ENCODE measurements around the gene CCR6. TPM values are rescaled to one million over a fixed set of nuclear protein-coding genes. Genes with fewer than 3 reads are reported as not detected.

Gene CCR6
- total and polyA plus RNA-seq, 4 donors, result 0.16 to 0.39 (median 0.32) TPM

DNA sequence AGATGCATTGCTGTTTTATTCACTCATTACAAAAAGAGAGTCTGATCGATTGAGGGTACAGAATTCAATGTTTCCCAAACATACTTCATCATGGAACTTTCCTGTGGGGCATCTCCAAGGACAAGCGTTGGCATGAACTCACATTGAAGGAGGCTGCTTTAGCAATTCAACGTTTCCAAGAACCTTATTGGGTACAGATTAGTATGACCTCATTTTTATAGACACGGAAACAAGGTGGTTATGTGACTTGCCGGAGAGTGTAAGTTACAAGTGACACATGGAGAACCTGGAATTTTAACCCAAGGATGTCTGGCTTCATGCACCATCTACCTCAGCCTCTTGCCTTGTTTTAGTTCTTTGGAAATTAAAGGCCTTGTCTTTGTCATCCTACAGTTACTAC is 26.1 kb downstream of the CCR6 start:
- 82 to 91% methylated on average over 5 of the region's 5 CpGs for WGBS, 2 donors
- Histone ChIP-seq H3K4me1 (ENCODE audit: control insufficient read depth in 5 of 5, insufficient read depth in 5 of 5, low read length in 5 of 5) (peaks cover 0 to 5% (median 0%) of the 10 kb centered on the region in 5 donors), H3K27me3 (ENCODE audit: control insufficient read depth in 3 of 3, insufficient read depth in 3 of 3, low read length in 2 of 3) (peaks cover 0 to 7% (median 2%) of the 10 kb centered on the region in 3 donors), H3K27ac (ENCODE audit: low read depth in 1 of 2, low read length in 1 of 2) (no peak overlapping the region), H3K9me3 (ENCODE audit: control insufficient read depth in 4 of 4, insufficient read depth in 3 of 4, low read length in 3 of 4) (peaks cover 0 to 2% (median 0%) of the 10 kb centered on the region in 4 donors), H3K4me3 (no peak overlapping the region), H3K9ac (ENCODE audit: insufficient read depth in 1 of 2, low read length in 2 of 2) (no peak overlapping the region), H3K36me3 (ENCODE audit: control insufficient read depth in 4 of 4, insufficient read depth in 4 of 4, low read length in 4 of 4) (no peaks in the 10 kb centered on the region)
- ATAC-seq (ENCODE audit: insufficient read depth, low FRiP score), result no peak
- no peak for DNase-seq
- TF ChIP-seq CTCF (IDR thresholded peaks at IDR 0.05; ENCODE audit: control extremely low read depth, extremely low read depth), result no peak

DNA sequence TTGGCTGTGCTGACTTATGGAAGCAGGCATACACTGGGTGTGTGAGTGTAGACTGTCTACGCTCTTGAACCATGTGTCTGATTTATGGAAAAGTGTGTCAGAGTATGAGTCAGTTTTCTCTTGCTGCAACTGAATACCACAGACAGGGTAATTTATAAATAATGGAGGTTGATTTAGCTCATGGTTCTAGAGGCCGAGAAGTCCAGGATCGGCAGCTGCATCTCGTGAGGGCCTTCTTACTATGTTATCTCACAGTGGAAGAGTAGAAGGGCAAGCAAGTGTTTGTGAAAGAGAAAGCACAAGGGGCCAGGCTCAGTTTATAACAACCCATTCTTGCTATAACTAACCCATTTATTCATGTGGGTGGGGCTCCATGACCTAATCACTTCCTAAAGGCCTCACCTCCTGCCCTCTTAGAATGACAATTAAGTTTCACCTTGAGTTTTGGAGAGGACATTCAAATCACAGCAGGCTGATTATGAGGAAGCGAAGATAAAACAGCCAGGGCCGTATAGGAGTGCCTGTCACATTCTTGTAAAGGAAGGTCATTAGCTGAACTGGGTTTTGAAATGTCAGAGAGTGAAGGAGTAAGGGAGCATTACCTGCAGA is 28.1 kb downstream of the CCR6 start:
- Histone ChIP-seq H3K9me3 (ENCODE audit: control insufficient read depth in 4 of 4, insufficient read depth in 3 of 4, low read length in 3 of 4) (no peaks in the 10 kb centered on the region), H3K27ac (ENCODE audit: low read depth in 1 of 2, low read length in 1 of 2) (no peak overlapping the region), H3K9ac (ENCODE audit: insufficient read depth in 1 of 2, low read length in 2 of 2) (no peak overlapping the region), H3K4me3 (no peak overlapping the region), H3K4me1 (ENCODE audit: control insufficient read depth in 5 of 5, insufficient read depth in 5 of 5, low read length in 5 of 5) (peaks cover 0 to 5% (median 0%) of the 10 kb centered on the region in 5 donors), H3K27me3 (ENCODE audit: control insufficient read depth in 3 of 3, insufficient read depth in 3 of 3, low read length in 2 of 3) (peaks cover 0 to 4% (median 2%) of the 10 kb centered on the region in 3 donors), H3K36me3 (ENCODE audit: control insufficient read depth in 4 of 4, insufficient read depth in 4 of 4, low read length in 4 of 4) (no peaks in the 10 kb centered on the region)
- 83 to 93% methylated on average over 6 of the region's 6 CpGs for WGBS, 2 donors
- DNase-seq, result no peak
- ATAC-seq (ENCODE audit: insufficient read depth, low FRiP score), result no peak
- no peak for TF ChIP-seq CTCF (IDR thresholded peaks at IDR 0.05; ENCODE audit: control extremely low read depth, extremely low read depth)

DNA sequence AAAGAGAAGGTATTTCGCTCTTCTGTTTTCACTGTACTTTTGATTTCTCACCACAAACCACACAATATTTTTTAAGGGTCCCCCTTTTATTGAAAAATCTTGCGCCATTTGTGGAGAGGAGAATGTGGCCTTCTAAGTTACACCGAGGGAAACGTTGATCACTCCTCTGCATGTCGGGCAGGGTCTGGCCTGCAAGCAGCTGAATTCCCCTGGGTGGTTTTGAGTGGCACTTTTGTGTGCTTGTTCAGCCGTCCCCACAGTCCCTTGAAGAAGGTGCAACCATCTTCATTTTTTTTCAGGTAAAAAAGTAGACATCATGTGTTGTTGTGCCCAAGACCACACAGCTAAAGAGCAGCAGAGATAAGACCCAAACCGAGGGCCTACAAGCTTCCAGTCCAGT is 28.8 kb downstream of the CCR6 start:
- no peak for TF ChIP-seq CTCF (IDR thresholded peaks at IDR 0.05; ENCODE audit: control extremely low read depth, extremely low read depth)
- H3K9ac ChIP-seq (ENCODE audit: insufficient read depth in 1 of 2, low read length in 2 of 2), result no peak overlapping the region
- H3K9me3 ChIP-seq (ENCODE audit: control insufficient read depth in 4 of 4, insufficient read depth in 3 of 4, low read length in 3 of 4), result no peaks in the 10 kb centered on the region
- H3K4me1 ChIP-seq (ENCODE audit: control insufficient read depth in 5 of 5, insufficient read depth in 5 of 5, low read length in 5 of 5), result peaks cover 0 to 5% (median 0%) of the 10 kb centered on the region in 5 donors
- peaks cover 0 to 4% (median 2%) of the 10 kb centered on the region in 3 donors for H3K27me3 ChIP-seq (ENCODE audit: control insufficient read depth in 3 of 3, insufficient read depth in 3 of 3, low read length in 2 of 3)
- DNase-seq (no peak), ATAC-seq (ENCODE audit: insufficient read depth, low FRiP score) (no peak)
- no peak overlapping the region for H3K4me3 ChIP-seq
- H3K27ac ChIP-seq (ENCODE audit: low read depth in 1 of 2, low read length in 1 of 2), result no peak overlapping the region
- no peaks in the 10 kb centered on the region for H3K36me3 ChIP-seq (ENCODE audit: control insufficient read depth in 4 of 4, insufficient read depth in 4 of 4, low read length in 4 of 4)
- 81 to 84% methylated on average over 7 of the region's 7 CpGs for WGBS, 2 donors

DNA sequence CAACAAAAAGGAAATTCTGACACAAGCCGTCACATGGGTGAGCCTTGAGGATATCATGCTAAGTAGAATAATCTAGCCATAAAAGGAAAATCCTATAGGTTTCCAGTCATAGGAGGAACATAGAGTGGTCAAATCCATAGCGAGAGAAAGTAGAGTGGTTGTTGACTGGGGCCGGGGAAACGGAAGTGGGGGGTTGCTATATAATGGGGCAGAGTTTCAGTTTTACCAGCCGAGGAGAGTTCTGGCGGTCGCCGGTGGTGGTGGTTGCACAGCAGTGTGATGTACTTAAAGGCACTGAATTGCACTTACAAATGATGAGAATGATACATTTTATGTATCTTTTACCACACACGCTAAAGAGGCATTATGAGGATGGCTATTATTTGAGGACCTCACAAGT is 30.0 kb downstream of the CCR6 start:
- no peaks in the 10 kb centered on the region for H3K9me3 ChIP-seq (ENCODE audit: control insufficient read depth in 4 of 4, insufficient read depth in 3 of 4, low read length in 3 of 4)
- no peak overlapping the region for H3K4me3 ChIP-seq
- TF ChIP-seq CTCF (IDR thresholded peaks at IDR 0.05; ENCODE audit: control extremely low read depth, extremely low read depth), result no peak
- H3K36me3 ChIP-seq (ENCODE audit: control insufficient read depth in 4 of 4, insufficient read depth in 4 of 4, low read length in 4 of 4), result no peaks in the 10 kb centered on the region
- no peaks in the 10 kb centered on the region for H3K4me1 ChIP-seq (ENCODE audit: control insufficient read depth in 5 of 5, insufficient read depth in 5 of 5, low read length in 5 of 5)
- no peak overlapping the region for H3K27ac ChIP-seq (ENCODE audit: low read depth in 1 of 2, low read length in 1 of 2)
- WGBS, 2 donors, result 87 to 88% methylated on average over 9 of the region's 9 CpGs
- H3K9ac ChIP-seq (ENCODE audit: insufficient read depth in 1 of 2, low read length in 2 of 2), result no peak overlapping the region
- ATAC-seq (ENCODE audit: insufficient read depth, low FRiP score), result no peak
- no peak for DNase-seq
- peaks cover 0 to 2% (median 0%) of the 10 kb centered on the region in 3 donors for H3K27me3 ChIP-seq (ENCODE audit: control insufficient read depth in 3 of 3, insufficient read depth in 3 of 3, low read length in 2 of 3)

All from lung (tissue), 12 donors.